Neuron (in vitro differentiated cells): ENCODE data around the gene UBE2G2.

Experiments used
- H2AFZ ChIP-seq: one replicate; pipeline ENCODE4 v1.6.1; 2013; ENCODE audit warnings: low read depth, mild to moderate bottlenecking, inconsistent platforms, low read length, moderate library complexity
- H3K27me3 ChIP-seq: one replicate; pipeline ENCODE4 v1.6.1; 2013; ENCODE audit warnings: low read length; ENCODE audit not compliant: insufficient read depth
- H3K36me3 ChIP-seq: one replicate; pipeline ENCODE4 v1.6.1; 2013; ENCODE audit warnings: low read length; ENCODE audit not compliant: insufficient read depth
- H3K4me1 ChIP-seq: one replicate; pipeline ENCODE4 v1.6.1; 2013; ENCODE audit warnings: low read length; ENCODE audit not compliant: insufficient read depth
- H3K4me3 ChIP-seq: 2 replicates; pipeline ENCODE4 v1.5.1; 2013; ENCODE audit warnings: mild to moderate bottlenecking, low read length, moderate library complexity
- H3K9me3 ChIP-seq: one replicate; pipeline ENCODE4 v1.6.1; 2013; ENCODE audit warnings: low read length

Gene UBE2G2

GRCh38 chr21:44749116-44749758 is 52.4 kb downstream of the UBE2G2 start:
- H3K4me1 ChIP-seq, result peaks cover 6% of the 10 kb centered on the region
- H3K36me3 ChIP-seq, result no peaks in the 10 kb centered on the region
- peaks cover 5% of the 10 kb centered on the region for H3K27me3 ChIP-seq
- no peak overlapping the region for H3K4me3 ChIP-seq
- H2AFZ ChIP-seq, result no peak overlapping the region
- no peaks in the 10 kb centered on the region for H3K9me3 ChIP-seq

GRCh38 chr21:44748621-44749020 is 53.0 kb downstream of the UBE2G2 start:
- H3K4me3 ChIP-seq, result no peak overlapping the region
- H2AFZ ChIP-seq, result no peak overlapping the region
- H3K36me3 ChIP-seq, result no peaks in the 10 kb centered on the region
- H3K4me1 ChIP-seq, result peaks cover 6% of the 10 kb centered on the region
- peaks cover 6% of the 10 kb centered on the region for H3K27me3 ChIP-seq
- no peaks in the 10 kb centered on the region for H3K9me3 ChIP-seq

DNA sequence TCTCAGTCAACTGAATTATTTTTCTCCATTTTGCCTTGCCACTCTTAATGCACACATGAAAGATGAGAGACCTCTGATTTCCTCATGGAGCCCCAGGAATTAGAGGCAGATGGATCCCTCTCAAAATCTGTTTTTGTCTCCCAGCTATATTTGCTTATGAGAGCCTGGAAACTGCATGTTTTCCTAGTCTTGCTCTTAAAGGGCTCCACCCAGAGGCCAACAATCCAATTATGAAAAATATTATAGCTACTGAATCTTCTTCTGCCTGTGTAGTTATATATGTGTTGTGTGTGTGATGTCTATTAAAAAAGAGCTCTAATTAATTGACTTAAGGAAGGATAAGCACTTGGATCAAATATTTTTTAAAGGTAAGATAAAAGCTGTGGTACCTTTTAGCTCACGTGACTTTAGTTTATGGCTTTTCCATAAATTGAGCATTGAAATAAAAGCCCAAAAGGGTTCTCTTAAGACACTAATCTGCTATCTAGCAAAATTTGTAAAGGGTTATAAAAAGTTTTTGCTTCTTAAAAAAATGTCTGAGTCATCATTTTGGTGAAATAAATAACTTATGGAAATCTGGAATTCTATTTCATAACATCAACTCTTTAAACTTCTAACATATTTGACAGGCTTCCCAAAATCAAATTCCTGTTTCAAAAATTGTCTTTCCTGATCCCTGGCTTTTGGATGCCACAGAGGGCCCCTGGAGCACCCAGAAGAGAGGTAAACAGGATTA is 59.0 kb downstream of the UBE2G2 start:
- Histone ChIP-seq H2AFZ (no peak overlapping the region), H3K4me3 (no peak overlapping the region), H3K4me1 (peaks cover 6% of the 10 kb centered on the region)

DNA sequence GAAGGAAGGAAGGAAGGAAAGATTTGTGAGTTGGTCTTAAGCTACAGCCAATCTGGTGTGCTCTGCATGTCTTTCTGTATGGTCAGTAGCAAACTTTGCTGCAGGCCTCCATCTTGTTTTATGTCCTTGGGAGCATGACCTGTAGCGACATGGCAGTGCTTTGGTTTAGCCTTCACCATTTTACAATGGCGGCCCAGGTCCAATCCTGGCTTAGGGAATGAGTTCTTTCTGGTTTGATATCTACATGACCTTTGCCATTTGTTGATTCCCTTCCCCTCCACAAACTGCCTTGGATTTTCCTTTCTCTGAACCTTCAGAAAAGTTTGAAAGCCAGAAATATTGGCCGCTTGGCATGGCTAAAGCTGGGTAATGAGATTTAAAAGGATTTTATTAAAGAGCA is 59.7 kb downstream of the UBE2G2 start:
- Histone ChIP-seq H3K9me3 (no peaks in the 10 kb centered on the region), H3K4me3 (no peak overlapping the region), H3K36me3 (no peaks in the 10 kb centered on the region), H3K4me1 (peaks cover 6% of the 10 kb centered on the region), H3K27me3 (peaks cover 13% of the 10 kb centered on the region), H2AFZ (no peak overlapping the region)

More for the DNA sequence above, 59.0 kb downstream of the UBE2G2 start:
- peaks cover 12% of the 10 kb centered on the region for H3K27me3 ChIP-seq
- H3K9me3 ChIP-seq, result no peaks in the 10 kb centered on the region
- no peaks in the 10 kb centered on the region for H3K36me3 ChIP-seq

GRCh38 chr21:44740742-44741141 is 60.9 kb downstream of the UBE2G2 start:
- H3K36me3 ChIP-seq, result no peaks in the 10 kb centered on the region
- no peak overlapping the region for H3K4me3 ChIP-seq
- H3K4me1 ChIP-seq, result peaks cover 6% of the 10 kb centered on the region
- peaks cover 18% of the 10 kb centered on the region for H3K27me3 ChIP-seq
- no peaks in the 10 kb centered on the region for H3K9me3 ChIP-seq
- no peak overlapping the region for H2AFZ ChIP-seq

GRCh38 chr21:44739316-44739715 is 62.3 kb downstream of the UBE2G2 start:
- H3K9me3 ChIP-seq, result no peaks in the 10 kb centered on the region
- no peaks in the 10 kb centered on the region for H3K36me3 ChIP-seq
- H3K4me3 ChIP-seq, result no peak overlapping the region
- H2AFZ ChIP-seq, result no peak overlapping the region
- peaks cover 21% of the 10 kb centered on the region for H3K27me3 ChIP-seq
- H3K4me1 ChIP-seq, result peaks cover 6% of the 10 kb centered on the region

GRCh38 chr21:44738621-44739020 is 63.0 kb downstream of the UBE2G2 start:
- H2AFZ ChIP-seq, result no peak overlapping the region
- H3K36me3 ChIP-seq, result no peaks in the 10 kb centered on the region
- H3K9me3 ChIP-seq, result no peaks in the 10 kb centered on the region
- peaks cover 6% of the 10 kb centered on the region for H3K4me1 ChIP-seq
- no peak overlapping the region for H3K4me3 ChIP-seq
- peaks cover 26% of the 10 kb centered on the region for H3K27me3 ChIP-seq

DNA sequence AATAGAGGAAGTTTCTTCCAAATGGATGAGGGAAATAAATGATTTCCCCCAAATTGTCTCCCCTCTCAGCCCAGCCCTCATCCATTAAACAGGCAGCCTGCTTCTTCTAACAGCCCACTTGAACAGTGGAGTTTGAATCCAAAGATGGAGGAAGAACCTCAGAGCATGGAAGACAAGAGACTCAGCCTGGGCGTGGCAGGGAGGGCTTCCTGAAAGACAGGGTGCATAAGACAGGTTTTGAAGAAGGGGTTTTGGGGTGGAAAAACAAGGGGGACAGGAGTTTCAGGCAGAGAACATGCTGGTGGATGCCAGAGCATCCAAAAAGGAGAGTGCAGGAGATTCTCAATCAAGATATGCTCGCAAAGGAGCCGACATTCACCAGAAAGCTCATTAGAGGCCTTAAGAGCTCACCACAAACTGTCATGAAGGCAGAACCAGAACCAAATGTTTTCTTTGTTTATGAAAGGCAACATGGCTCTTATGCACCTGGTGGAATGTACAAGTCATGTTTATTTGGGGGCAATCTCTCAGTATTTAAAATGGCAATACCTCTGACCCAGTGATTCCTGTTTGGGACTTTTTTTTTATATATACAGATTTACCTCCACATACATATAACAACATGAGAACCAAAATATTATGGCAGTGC is 63.8 kb downstream of the UBE2G2 start:
- H3K4me1 ChIP-seq, result peaks cover 6% of the 10 kb centered on the region
- no peaks in the 10 kb centered on the region for H3K36me3 ChIP-seq
- no peaks in the 10 kb centered on the region for H3K9me3 ChIP-seq
- H2AFZ ChIP-seq, result no peak overlapping the region
- H3K4me3 ChIP-seq, result no peak overlapping the region
- peaks cover 26% of the 10 kb centered on the region for H3K27me3 ChIP-seq

DNA sequence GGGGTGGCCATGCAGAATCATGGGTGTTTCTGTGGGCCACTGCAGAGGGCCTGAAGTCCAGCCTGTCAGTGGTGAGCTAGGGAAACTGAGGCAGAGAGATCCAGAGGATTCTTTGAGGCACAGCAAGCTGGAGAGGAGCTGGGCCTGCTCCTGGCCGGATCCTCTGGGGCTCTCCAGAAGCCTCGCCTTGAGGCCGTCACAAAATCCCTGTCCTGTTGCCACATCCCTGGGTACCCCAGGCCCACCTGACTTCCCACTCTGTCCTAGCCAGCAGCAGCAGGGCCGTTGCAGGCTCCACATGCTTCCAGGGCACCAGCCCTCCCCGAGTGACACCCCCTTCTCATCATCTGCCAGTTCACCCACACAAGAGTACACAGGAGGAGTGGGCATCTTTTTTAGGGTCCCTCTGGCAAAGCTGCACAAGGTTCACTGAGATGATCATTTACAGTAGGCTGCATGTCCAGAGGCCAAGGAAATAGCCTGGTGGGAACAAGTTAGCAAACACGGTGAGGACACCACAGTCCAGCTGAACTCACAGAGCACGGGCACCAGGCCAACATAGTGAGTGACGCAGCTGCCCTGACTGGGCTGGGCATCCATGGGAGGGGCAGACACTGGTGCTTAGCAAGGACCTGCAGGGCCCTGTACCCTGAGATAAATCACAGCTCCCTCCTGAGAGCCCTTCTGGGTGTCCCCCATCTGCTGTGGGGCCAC is 65.2 kb downstream of the UBE2G2 start:
- H3K27me3 ChIP-seq, result peaks cover 38% of the 10 kb centered on the region
- H2AFZ ChIP-seq, result no peak overlapping the region
- no peaks in the 10 kb centered on the region for H3K9me3 ChIP-seq

DNA sequence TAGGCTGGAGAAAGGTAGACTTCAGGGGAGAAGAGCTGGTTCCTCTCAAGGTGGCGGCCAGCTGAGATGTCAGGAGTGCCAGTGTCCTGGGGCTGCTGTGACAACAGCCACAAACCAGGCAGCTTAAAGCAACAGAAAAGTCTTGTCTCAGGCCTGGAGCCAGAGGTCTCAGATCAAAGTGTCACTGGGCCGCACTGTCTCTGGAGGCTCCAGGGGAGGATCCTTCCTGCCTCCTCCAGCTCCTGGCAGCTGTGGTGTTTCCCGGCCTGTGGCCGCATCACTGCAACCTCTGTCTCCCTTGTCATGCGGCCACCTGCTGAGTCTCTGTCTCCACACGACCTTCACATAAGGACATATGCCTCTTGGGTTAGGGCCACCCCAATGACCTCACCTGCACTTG is 65.8 kb downstream of the UBE2G2 start:
- H3K27me3 ChIP-seq, result peaks cover 42% of the 10 kb centered on the region

More for the DNA sequence above, 65.2 kb downstream of the UBE2G2 start:
- Histone ChIP-seq H3K4me3 (no peak overlapping the region), H3K36me3 (no peaks in the 10 kb centered on the region), H3K4me1 (peaks cover 6% of the 10 kb centered on the region)

GRCh38 chr21:44734841-44735240 is 66.8 kb downstream of the UBE2G2 start:
- H3K4me1 ChIP-seq, result no peaks in the 10 kb centered on the region
- H3K4me3 ChIP-seq, result no peak overlapping the region
- no peaks in the 10 kb centered on the region for H3K9me3 ChIP-seq
- H3K36me3 ChIP-seq, result no peaks in the 10 kb centered on the region
- no peak overlapping the region for H2AFZ ChIP-seq
- peaks cover 50% of the 10 kb centered on the region for H3K27me3 ChIP-seq

More for the DNA sequence above, 65.8 kb downstream of the UBE2G2 start:
- no peaks in the 10 kb centered on the region for H3K9me3 ChIP-seq
- peaks cover 4% of the 10 kb centered on the region for H3K4me1 ChIP-seq
- no peaks in the 10 kb centered on the region for H3K36me3 ChIP-seq
- no peak overlapping the region for H2AFZ ChIP-seq
- H3K4me3 ChIP-seq, result no peak overlapping the region

DNA sequence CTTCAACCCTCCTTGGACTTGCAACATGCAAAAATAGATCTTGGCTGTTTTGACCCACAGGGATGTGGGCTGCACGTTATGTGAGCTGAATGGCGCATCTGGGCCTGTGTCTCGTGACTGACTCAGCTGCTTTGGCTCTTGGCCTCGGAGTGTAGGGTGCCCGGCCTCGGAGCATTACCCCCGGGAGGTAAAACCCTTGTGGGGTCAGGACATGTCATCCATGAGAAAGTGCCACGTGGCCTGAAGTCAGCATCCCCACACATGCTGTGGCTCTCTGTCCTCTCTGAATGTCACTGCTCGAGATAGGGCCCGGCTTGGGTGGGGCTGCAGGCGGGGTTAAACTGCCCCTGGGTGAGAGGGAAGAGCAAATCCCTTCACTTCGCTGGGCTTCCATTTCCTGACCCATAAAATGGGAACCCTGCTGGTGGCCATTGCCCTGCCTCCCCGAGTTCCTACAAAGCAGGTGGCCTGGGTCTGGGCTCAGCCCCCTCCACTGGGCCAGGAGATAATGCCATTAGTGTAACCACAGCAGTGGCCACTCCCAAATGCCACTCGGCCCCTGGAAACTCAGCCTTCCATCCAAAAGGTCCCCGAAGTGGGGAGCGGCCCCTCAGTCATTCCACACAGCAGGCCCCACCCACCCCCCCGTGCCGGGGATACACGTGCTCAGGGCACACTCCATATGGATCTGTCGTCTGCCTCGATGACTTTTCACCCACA is 67.4 kb downstream of the UBE2G2 start:
- Histone ChIP-seq H3K4me1 (no peaks in the 10 kb centered on the region), H3K27me3 (peaks cover 46% of the 10 kb centered on the region), H3K4me3 (no peak overlapping the region), H3K9me3 (no peaks in the 10 kb centered on the region), H3K36me3 (no peaks in the 10 kb centered on the region), H2AFZ (no peak overlapping the region)
